ENCODE data around the gene SMAD4. TPM values are rescaled to one million over a fixed set of nuclear protein-coding genes. Genes with fewer than 3 reads are reported as not detected.

The SMAD4 gene
- total and polyA plus RNA-seq, 2 of the 13 experiments (the other 11 are each of a cell fraction or from before 2014, with no cell fraction given) = 70.2 to 72.0 TPM

DNA sequence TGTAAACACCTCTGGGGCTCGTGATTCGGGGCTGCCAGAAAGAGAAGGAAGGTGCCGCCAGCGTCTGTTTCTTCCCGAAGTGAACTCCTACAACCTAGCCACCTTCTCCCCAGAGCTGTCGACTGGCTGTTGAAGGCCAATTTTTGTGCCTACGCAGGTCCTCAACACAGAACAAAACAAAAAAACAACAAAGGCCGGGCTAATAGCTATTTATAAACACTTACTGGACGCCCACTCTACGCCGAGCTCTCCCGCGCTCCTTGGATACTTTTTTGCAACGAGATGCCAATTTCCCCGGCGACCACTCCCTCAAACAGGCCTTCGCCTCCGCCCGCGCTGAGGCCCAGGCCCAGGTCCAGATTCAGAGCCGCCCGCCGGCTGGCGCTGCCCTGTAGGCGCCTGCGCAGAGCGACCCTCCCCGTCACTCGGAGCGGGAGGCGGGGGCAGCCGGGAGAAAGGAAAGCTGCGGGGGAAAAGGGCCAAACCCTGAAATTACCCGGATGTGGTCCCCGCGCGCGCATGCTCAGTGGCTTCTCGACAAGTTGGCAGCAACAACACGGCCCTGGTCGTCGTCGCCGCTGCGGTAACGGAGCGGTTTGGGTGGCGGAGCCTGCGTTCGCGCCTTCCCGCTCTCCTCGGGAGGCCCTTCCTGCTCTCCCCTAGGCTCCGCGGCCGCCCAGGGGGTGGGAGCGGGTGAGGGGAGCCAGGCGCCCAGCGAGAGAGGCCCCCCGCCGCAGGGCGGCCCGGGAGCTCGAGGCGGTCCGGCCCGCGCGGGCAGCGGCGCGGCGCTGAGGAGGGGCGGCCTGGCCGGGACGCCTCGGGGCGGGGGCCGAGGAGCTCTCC is at the start of gene SMAD4 (continued):
- TF ChIP-seq IRX3 (CRISPR knock-in tag; IDR thresholded peaks at IDR 0.05; ENCODE audit: borderline replicate concordance, low read depth) (peak; percentile 68; the same call in 1 of the 2 replicates), NFE2 (CRISPR knock-in tag; IDR thresholded peaks at IDR 0.05) (no peak), FOXC1 (CRISPR knock-in tag; IDR thresholded peaks at IDR 0.05; ENCODE audit: borderline replicate concordance) (peak; percentile 80; the same call in 1 of the 2 replicates), SP4 (CRISPR knock-in tag; IDR thresholded peaks at IDR 0.05) (0 out of 2 replicates have a peak, but pooled peaks have one; percentile 16), ZFP90 (CRISPR knock-in tag; IDR thresholded peaks at IDR 0.05; ENCODE audit: borderline replicate concordance) (0 out of 2 replicates have a peak, but pooled peaks have one; percentile 39), ZFY (CRISPR knock-in tag; IDR thresholded peaks at IDR 0.05) (peak; percentile 94), HMGA1 (CRISPR knock-in tag; conservative IDR thresholded peaks at IDR 0.05) (no peak), ZBTB20 (CRISPR knock-in tag; IDR thresholded peaks at IDR 0.05; ENCODE audit: borderline replicate concordance, low read depth) (0 out of 2 replicates have a peak, but pooled peaks have one; percentile 19), ZNF317 (CRISPR knock-in tag; IDR thresholded peaks at IDR 0.05) (peak; percentile 55; the same call in 1 of the 2 replicates), PCBP2 (optimal IDR thresholded peaks at IDR 0.05; ENCODE audit: low read depth, low read length, poor library complexity, severe bottlenecking) (no peak), ZNF3 (CRISPR knock-in tag; IDR thresholded peaks at IDR 0.05) (no peak), SOX6 (IDR thresholded peaks at IDR 0.05) (no peak), SOX6 (CRISPR knock-in tag; IDR thresholded peaks at IDR 0.05) (peak; percentile 43; the same call in 1 of the 2 replicates), SIX4 (CRISPR knock-in tag; IDR thresholded peaks at IDR 0.05) (peak; percentile 17; the same call in 1 of the 2 replicates), ETV5 (CRISPR knock-in tag; IDR thresholded peaks at IDR 0.05; ENCODE audit: borderline replicate concordance) (0 out of 2 replicates have a peak, but pooled peaks have one; percentile 26), ZNF382 (CRISPR knock-in tag; IDR thresholded peaks at IDR 0.05; ENCODE audit: borderline replicate concordance) (no peak), SAP130 (CRISPR knock-in tag; IDR thresholded peaks at IDR 0.05; ENCODE audit: low read depth) (peak; percentile 92), ZNF598 (CRISPR knock-in tag; IDR thresholded peaks at IDR 0.05; ENCODE audit: borderline replicate concordance) (peak; percentile 49; the same call in 1 of the 2 replicates), PHF8 (CRISPR knock-in tag; IDR thresholded peaks at IDR 0.05) (peak; percentile 95)
- TF ChIP-seq, protein P1, sequence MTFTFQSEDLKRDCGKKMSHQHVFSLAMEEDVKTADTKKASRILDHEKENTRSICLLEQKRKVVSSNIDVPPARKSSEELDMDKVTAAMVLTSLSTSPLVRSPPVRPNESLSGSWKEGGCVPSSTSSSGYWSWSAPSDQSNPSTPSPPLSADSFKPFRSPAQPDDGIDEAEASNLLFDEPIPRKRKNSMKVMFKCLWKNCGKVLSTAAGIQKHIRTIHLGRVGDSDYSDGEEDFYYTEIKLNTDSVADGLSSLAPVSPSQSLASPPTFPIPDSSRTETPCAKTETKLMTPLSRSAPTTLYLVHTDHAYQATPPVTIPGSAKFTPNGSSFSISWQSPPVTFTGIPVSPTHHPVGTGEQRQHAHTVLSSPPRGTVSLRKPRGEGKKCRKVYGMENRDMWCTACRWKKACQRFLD (CRISPR knock-in tag; IDR thresholded peaks at IDR 0.05; ENCODE audit: borderline replicate concordance) = 0 out of 2 replicates have a peak, but pooled peaks have one; percentile 46
- TF ChIP-seq, protein P2, sequence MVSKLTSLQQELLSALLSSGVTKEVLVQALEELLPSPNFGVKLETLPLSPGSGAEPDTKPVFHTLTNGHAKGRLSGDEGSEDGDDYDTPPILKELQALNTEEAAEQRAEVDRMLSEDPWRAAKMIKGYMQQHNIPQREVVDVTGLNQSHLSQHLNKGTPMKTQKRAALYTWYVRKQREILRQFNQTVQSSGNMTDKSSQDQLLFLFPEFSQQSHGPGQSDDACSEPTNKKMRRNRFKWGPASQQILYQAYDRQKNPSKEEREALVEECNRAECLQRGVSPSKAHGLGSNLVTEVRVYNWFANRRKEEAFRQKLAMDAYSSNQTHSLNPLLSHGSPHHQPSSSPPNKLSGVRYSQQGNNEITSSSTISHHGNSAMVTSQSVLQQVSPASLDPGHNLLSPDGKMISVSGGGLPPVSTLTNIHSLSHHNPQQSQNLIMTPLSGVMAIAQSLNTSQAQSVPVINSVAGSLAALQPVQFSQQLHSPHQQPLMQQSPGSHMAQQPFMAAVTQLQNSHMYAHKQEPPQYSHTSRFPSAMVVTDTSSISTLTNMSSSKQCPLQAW (CRISPR knock-in tag; IDR thresholded peaks at IDR 0.05) = peak; percentile 57
- TF ChIP-seq, protein P3, sequence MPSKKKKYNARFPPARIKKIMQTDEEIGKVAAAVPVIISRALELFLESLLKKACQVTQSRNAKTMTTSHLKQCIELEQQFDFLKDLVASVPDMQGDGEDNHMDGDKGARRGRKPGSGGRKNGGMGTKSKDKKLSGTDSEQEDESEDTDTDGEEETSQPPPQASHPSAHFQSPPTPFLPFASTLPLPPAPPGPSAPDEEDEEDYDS (CRISPR knock-in tag; IDR thresholded peaks at IDR 0.05) = peak; percentile 71
- TF ChIP-seq, protein P4, sequence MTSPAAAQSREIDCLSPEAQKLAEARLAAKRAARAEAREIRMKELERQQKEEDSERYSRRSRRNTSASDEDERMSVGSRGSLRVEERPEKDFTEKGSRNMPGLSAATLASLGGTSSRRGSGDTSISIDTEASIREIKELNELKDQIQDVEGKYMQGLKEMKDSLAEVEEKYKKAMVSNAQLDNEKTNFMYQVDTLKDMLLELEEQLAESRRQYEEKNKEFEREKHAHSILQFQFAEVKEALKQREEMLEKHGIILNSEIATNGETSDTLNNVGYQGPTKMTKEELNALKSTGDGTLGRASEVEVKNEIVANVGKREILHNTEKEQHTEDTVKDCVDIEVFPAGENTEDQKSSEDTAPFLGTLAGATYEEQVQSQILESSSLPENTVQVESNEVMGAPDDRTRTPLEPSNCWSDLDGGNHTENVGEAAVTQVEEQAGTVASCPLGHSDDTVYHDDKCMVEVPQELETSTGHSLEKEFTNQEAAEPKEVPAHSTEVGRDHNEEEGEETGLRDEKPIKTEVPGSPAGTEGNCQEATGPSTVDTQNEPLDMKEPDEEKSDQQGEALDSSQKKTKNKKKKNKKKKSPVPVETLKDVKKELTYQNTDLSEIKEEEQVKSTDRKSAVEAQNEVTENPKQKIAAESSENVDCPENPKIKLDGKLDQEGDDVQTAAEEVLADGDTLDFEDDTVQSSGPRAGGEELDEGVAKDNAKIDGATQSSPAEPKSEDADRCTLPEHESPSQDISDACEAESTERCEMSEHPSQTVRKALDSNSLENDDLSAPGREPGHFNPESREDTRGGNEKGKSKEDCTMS (CRISPR knock-in tag; conservative IDR thresholded peaks at IDR 0.05) = no peak
